GM12878 (cell line): ENCODE results near the gene PKN3.

Experiments used
- CEBPB ChIP-seq, 2 experiments: fragments of 150-350 bp in 1 of 2; IDR thresholded peaks; 2 replicates each; pipeline ENCODE4 v1.6.1; 2012 to 2014; ENCODE audit warnings: low read depth in 2 of 2, low read length in 2 of 2, borderline replicate concordance in 1 of 2, inconsistent platforms in 1 of 2
- CTCF ChIP-seq, 3 experiments: IDR thresholded peaks in 2 of 3; conservative IDR thresholded peaks in 1 of 3; 2 replicates each; pipeline ENCODE4 v1.5.1; 2011; ENCODE audit warnings: low read depth in 3 of 3, low read length in 3 of 3, mild to moderate bottlenecking in 3 of 3, control low read depth in 2 of 3, moderate library complexity in 2 of 3, inconsistent platforms in 1 of 3, mixed read lengths in 1 of 3; ENCODE audit not compliant: control insufficient read depth in 2 of 3, insufficient read depth in 1 of 3; ENCODE audit errors: extremely low read depth in 1 of 3

- TF ChIP-seq CEBPB (IDR thresholded peaks at IDR 0.05; ENCODE audit: borderline replicate concordance in 1 of 2, low read depth in 2 of 2, low read length in 2 of 2) (no peak), CTCF (IDR thresholded peaks at IDR 0.05 in 2 of 3, conservative IDR thresholded peaks at IDR 0.05 in 1 of 3; ENCODE audit: control insufficient read depth in 2 of 3, extremely low read depth in 1 of 3, insufficient read depth in 1 of 3, low read depth in 3 of 3, low read length in 3 of 3) (no peak)
Observed at GRCh38 chr9:128696923-128697707, 5.2 kb upstream of the PKN3 start.
